ENCODE data around the gene KCNMB2. TPM values are rescaled to one million over a fixed set of nuclear protein-coding genes. Genes with fewer than 3 reads are reported as not detected.
A peak's percentile ranks its signal among the peaks of the same experiment; 100 is the strongest.

KCNMB2 gene
- total RNA-seq, 4 donors from 2014 or later = not detected

DNA sequence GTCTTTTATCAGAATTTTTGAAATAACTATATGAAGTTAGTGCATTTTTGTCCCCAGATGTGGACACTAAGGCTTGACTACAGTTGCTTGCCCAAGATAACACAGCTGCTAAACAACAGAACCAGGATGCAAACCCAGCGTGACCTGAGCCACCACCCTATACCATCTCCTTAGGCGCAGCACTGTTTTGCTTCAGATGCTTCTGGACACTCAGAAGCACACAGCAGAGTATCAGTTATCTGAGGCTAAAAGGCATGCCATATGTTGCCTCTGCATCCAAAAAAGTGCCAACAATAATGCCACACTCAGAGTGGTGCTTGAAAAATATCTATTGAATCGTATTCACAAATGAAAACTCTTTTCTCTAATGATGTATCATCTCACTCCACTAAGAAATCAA is 24.5 kb downstream of the KCNMB2 start:
- TF ChIP-seq CTCF (IDR thresholded peaks at IDR 0.05 in 4 of 5, conservative IDR thresholded peaks at IDR 0.05 in 1 of 5) = no peak
- no peak for TF ChIP-seq POLR2A (IDR thresholded peaks at IDR 0.05)
- DNase-seq (no peak), ATAC-seq (no peak)
- Histone ChIP-seq H3K27ac (no peak overlapping the region), H3K27me3 (no peaks in the 10 kb centered on the region), H3K36me3 (no peaks in the 10 kb centered on the region), H3K4me1 (peaks cover 11 to 21% of the 10 kb centered on the region in 2 donors), H3K4me3 (no peak overlapping the region), H3K9me3 (no peaks in the 10 kb centered on the region)
- in situ Hi-C loops (cut with MboI; ENCODE audit: low sequenced_read_pairs in 4 of 4) (no loop called here), intact Hi-C loops (cut with DNase I; ENCODE audit: low total_unique reads) (no loop called here)

DNA sequence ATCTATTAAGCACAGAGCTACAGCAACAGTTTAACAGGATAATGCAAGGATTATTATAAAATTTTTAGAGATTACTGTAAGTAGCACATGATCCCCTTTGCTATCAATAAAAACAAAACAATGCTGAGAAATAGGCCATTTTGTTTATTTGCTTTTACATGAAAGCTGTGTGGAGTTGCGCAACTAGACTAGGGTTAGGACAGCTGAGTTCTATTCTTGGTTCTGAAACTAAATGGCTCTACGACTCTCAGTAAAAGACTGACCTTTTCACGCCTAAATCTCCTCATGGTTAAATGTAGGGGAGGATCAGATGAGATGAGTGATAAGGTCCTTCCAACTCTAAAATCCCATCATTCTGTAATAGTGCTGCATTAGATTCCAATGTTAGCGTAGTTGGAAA is 25.0 kb downstream of the KCNMB2 start:
- ATAC-seq = peak in 1 of 2 donors; percentile 52
- peak overlapping the region in 1 of 4 donors; percentile 47 for H3K27ac ChIP-seq

GRCh38 chr3:178562143-178562946 is 26.1 kb downstream of the KCNMB2 start:
- no peak for DNase-seq
- Histone ChIP-seq H3K9me3 (no peaks in the 10 kb centered on the region), H3K36me3 (no peaks in the 10 kb centered on the region), H3K27me3 (no peaks in the 10 kb centered on the region), H3K4me1 (peaks cover 11 to 21% of the 10 kb centered on the region in 2 donors), H3K27ac (no peak overlapping the region), H3K4me3 (no peak overlapping the region)
- TF ChIP-seq CTCF (IDR thresholded peaks at IDR 0.05 in 4 of 5, conservative IDR thresholded peaks at IDR 0.05 in 1 of 5) = no peak
- no peak for TF ChIP-seq POLR2A (IDR thresholded peaks at IDR 0.05)
- in situ Hi-C loops (cut with MboI; ENCODE audit: low sequenced_read_pairs in 4 of 4) = no loop called here
- intact Hi-C loops (cut with DNase I; ENCODE audit: low total_unique reads) = no loop called here
- peak in 1 of 2 donors; percentile 19 for ATAC-seq

More for the DNA sequence above, 25.0 kb downstream of the KCNMB2 start:
- DNase-seq = no peak
- intact Hi-C loops (cut with DNase I; ENCODE audit: low total_unique reads) (no loop called here), in situ Hi-C loops (cut with MboI; ENCODE audit: low sequenced_read_pairs in 4 of 4) (no loop called here)
- Histone ChIP-seq H3K36me3 (no peaks in the 10 kb centered on the region), H3K4me1 (peaks cover 11 to 21% of the 10 kb centered on the region in 2 donors), H3K9me3 (no peaks in the 10 kb centered on the region), H3K27me3 (no peaks in the 10 kb centered on the region), H3K4me3 (no peak overlapping the region)
- TF ChIP-seq POLR2A (IDR thresholded peaks at IDR 0.05) (no peak), CTCF (IDR thresholded peaks at IDR 0.05 in 4 of 5, conservative IDR thresholded peaks at IDR 0.05 in 1 of 5) (no peak)

GRCh38 chr3:178562947-178563232 is 26.7 kb downstream of the KCNMB2 start:
- Histone ChIP-seq H3K4me1 (peaks cover 11 to 21% of the 10 kb centered on the region in 2 donors), H3K4me3 (no peak overlapping the region), H3K36me3 (no peaks in the 10 kb centered on the region), H3K27ac (no peak overlapping the region), H3K27me3 (no peaks in the 10 kb centered on the region), H3K9me3 (no peaks in the 10 kb centered on the region)
- no peak for ATAC-seq
- intact Hi-C loops (cut with DNase I; ENCODE audit: low total_unique reads) (no loop called here), in situ Hi-C loops (cut with MboI; ENCODE audit: low sequenced_read_pairs in 4 of 4) (no loop called here)
- DNase-seq = no peak
- no peak for TF ChIP-seq POLR2A (IDR thresholded peaks at IDR 0.05)
- TF ChIP-seq CTCF (IDR thresholded peaks at IDR 0.05 in 4 of 5, conservative IDR thresholded peaks at IDR 0.05 in 1 of 5) = no peak

Measured in gastrocnemius medialis (tissue), 4 donors.